Measurements from ENCODE around the gene ALAS1.

- no peak for TF ChIP-seq CTCF (IDR thresholded peaks at IDR 0.05)
- TF ChIP-seq SIN3A (IDR thresholded peaks at IDR 0.05; ENCODE audit: borderline replicate concordance, insufficient read depth, low read depth, low read length): no peak
- no peak for TF ChIP-seq POLR2AphosphoS5 (IDR thresholded peaks at IDR 0.05; ENCODE audit: low read depth, low read length)
Measured at GRCh38 chr3:52248165-52248541, 50.2 kb downstream of the ALAS1 start.
